Endothelial cell of umbilical vein (primary cell): ENCODE data around the gene NDUFAF8.

Experiments
- CTCF ChIP-seq, 2 donors: IDR thresholded peaks; 1 replicate in 1 of 2; 2 replicates in 1 of 2; pipeline ENCODE4 v1.5.1; 2011; ENCODE audit warnings: low read length in 2 of 2, mild to moderate bottlenecking in 2 of 2, moderate library complexity in 2 of 2, control low read depth in 1 of 2, inconsistent platforms in 1 of 2, low read depth in 1 of 2; ENCODE audit not compliant: insufficient read depth in 1 of 2; ENCODE audit errors: extremely low read depth in 1 of 2
- FOS ChIP-seq: IDR thresholded peaks from 2 replicates; pipeline ENCODE4 v1.6.1; 2011; ENCODE audit warnings: mild to moderate bottlenecking, low read length, moderate library complexity, borderline replicate concordance; ENCODE audit not compliant: insufficient read depth
- GATA2 ChIP-seq: IDR thresholded peaks from 2 replicates; pipeline ENCODE4 v1.7.0; 2011; ENCODE audit warnings: low read depth, mild to moderate bottlenecking, moderate library complexity, mixed read lengths, low read length; ENCODE audit not compliant: insufficient read length, insufficient read depth
- JUN ChIP-seq: IDR thresholded peaks from 2 replicates; pipeline ENCODE4 v1.6.1; 2011; ENCODE audit warnings: borderline replicate concordance, low read depth; ENCODE audit not compliant: insufficient read length, insufficient read depth
- MAX ChIP-seq: IDR thresholded peaks from 2 replicates; pipeline ENCODE4 v1.6.1; 2011; ENCODE audit not compliant: insufficient read depth, insufficient read length
- MYC ChIP-seq: IDR thresholded peaks from one replicate; pipeline ENCODE4 v1.6.1; 2011; ENCODE audit warnings: mild to moderate bottlenecking, low read depth, low read length
- POLR2A ChIP-seq: IDR thresholded peaks from 2 replicates; pipeline ENCODE4 v1.6.1; 2012; ENCODE audit warnings: low read depth, mild to moderate bottlenecking, control low read depth, low read length
- POLR2AphosphoS5 ChIP-seq: IDR thresholded peaks from 2 replicates; pipeline ENCODE4 v1.6.1; 2012; ENCODE audit warnings: low read depth, mild to moderate bottlenecking, control low read depth, low read length, moderate library complexity; ENCODE audit not compliant: insufficient read depth

DNA sequence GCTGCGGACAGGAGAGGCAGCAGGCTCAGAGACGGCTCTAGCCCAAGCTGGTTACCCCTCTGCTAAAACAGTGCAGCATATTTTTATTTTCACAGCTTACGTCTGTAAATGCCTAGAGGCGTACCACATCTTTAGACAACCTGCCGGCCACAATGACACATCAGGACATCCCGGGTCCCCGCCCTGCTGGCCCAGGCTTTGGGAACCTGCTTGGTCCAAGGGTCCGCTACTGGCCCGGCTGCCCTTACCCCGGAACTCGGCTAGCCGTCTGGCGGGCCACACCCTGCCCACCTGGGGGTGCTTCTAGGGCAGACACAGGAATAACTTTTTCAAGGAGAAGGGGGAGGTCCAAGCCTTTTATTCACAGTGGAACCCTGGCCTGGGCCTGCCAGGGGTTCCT lies 20.7 kb upstream of the NDUFAF8 start:
- TF ChIP-seq CTCF (IDR thresholded peaks at IDR 0.05; ENCODE audit: extremely low read depth in 1 of 2, insufficient read depth in 1 of 2, low read depth in 1 of 2, low read length in 2 of 2), result no peak
- TF ChIP-seq POLR2A, result no peak
- no peak for TF ChIP-seq MAX
- no peak for TF ChIP-seq POLR2AphosphoS5
- no peak for TF ChIP-seq GATA2
- no peak for TF ChIP-seq JUN
- no peak for TF ChIP-seq MYC
- no peak for TF ChIP-seq FOS
